ENCODE measurements around the gene FRAS1. TPM values are rescaled to one million over a fixed set of nuclear protein-coding genes. Genes with fewer than 3 reads are reported as not detected.

Gene FRAS1
- polyA plus RNA-seq, 1 donor from 2014 or later: 2.8 TPM

DNA sequence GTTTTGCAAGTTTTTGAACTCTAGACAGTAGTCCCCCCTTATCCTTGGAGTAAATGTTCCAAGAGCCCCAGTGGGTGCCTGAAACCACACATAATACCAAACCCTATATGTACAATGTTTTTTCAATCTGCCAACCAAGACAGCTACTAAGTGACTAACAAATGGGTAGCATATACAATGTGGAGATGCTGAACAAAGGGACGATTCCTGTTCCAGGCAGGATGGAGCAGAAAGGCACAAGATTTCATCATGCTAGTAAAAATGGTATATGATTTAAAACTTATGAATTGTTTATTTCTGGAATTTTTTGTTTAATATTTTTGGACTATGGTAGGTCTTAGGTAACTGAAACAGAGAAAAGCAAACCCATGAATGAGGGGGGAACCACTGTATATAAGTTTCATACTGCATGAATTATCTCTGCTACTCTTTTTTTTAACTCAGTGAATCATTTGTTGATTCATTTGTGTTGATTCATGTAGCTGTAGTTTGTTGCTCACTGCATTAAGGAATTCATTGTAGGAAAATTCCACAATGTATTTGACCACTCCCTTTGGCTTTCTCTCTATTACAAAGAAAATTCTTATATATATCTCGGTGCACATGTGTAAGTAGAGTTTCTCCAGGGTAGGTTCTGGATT is 472.6 kb downstream of the FRAS1 start:
- Histone ChIP-seq H3K9me2 (ENCODE audit: insufficient read depth, low read length) (no peaks in the 10 kb centered on the region), H4K20me1 (ENCODE audit: insufficient read depth) (no peaks in the 10 kb centered on the region), H3F3A (ENCODE audit: insufficient read depth, low read length, poor library complexity, severe bottlenecking) (no peaks in the 10 kb centered on the region), H3K36me3 (ENCODE audit: insufficient read depth, low read length) (no peaks in the 10 kb centered on the region), H3K4me2 (ENCODE audit: low read length) (no peak overlapping the region), H3K27me3 (ENCODE audit: insufficient read depth, low read depth, low read length) (no peaks in the 10 kb centered on the region), H2AFZ (ENCODE audit: low read depth, low read length) (no peak overlapping the region), H3K79me2 (replicated peaks; ENCODE audit: insufficient read depth, low read length) (no peaks in the 10 kb centered on the region), H3K9me3 (ENCODE audit: low read length) (no peaks in the 10 kb centered on the region), H3K27ac (ENCODE audit: low read length) (no peak overlapping the region), H3K9ac (ENCODE audit: low read length) (no peak overlapping the region), H3K4me3 (ENCODE audit: low read length) (no peak overlapping the region)
- TF ChIP-seq POLR2AphosphoS5 (IDR thresholded peaks at IDR 0.05) (no peak), EZH2 (IDR thresholded peaks at IDR 0.05; ENCODE audit: borderline replicate concordance, insufficient read depth, low read length, poor library complexity, severe bottlenecking) (no peak), MXI1 (conservative IDR thresholded peaks at IDR 0.05; ENCODE audit: poor library complexity, severe bottlenecking) (no peak), EP300 (conservative IDR thresholded peaks at IDR 0.05; ENCODE audit: poor library complexity, severe bottlenecking) (no peak), TAF1 (IDR thresholded peaks at IDR 0.05; ENCODE audit: low read depth) (no peak), RAD21 (conservative IDR thresholded peaks at IDR 0.05) (no peak), REST (IDR thresholded peaks at IDR 0.05; ENCODE audit: borderline replicate concordance) (no peak), SMC3 (conservative IDR thresholded peaks at IDR 0.05; ENCODE audit: poor library complexity) (no peak)
- TF ChIP-seq, protein P1, sequence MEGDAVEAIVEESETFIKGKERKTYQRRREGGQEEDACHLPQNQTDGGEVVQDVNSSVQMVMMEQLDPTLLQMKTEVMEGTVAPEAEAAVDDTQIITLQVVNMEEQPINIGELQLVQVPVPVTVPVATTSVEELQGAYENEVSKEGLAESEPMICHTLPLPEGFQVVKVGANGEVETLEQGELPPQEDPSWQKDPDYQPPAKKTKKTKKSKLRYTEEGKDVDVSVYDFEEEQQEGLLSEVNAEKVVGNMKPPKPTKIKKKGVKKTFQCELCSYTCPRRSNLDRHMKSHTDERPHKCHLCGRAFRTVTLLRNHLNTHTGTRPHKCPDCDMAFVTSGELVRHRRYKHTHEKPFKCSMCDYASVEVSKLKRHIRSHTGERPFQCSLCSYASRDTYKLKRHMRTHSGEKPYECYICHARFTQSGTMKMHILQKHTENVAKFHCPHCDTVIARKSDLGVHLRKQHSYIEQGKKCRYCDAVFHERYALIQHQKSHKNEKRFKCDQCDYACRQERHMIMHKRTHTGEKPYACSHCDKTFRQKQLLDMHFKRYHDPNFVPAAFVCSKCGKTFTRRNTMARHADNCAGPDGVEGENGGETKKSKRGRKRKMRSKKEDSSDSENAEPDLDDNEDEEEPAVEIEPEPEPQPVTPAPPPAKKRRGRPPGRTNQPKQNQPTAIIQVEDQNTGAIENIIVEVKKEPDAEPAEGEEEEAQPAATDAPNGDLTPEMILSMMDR (IDR thresholded peaks at IDR 0.05; ENCODE audit: poor library complexity, severe bottlenecking): no peak

DNA sequence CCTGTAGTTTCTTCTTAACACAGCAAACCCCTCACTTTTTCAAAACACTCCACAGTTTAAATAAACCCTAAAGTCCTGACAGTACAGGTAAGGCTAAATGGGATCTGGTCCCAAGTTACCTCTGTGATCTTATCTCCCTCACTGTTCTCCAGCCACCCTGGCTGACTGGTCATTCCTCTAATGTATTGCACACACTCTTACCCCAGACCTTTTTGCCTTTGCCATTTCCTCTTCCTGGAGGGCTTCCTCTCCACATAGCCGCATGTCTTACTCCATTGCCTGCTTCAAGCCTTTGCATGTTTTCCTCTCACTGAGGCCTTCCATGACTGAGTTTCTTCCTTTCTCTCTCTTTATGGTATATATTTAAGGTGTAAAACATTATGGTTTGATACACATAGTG is 474.9 kb downstream of the FRAS1 start:
- Histone ChIP-seq H2AFZ (ENCODE audit: low read depth, low read length) (no peak overlapping the region), H3K9me3 (ENCODE audit: low read length) (no peaks in the 10 kb centered on the region), H3K9ac (ENCODE audit: low read length) (no peak overlapping the region), H3K4me3 (ENCODE audit: low read length) (no peak overlapping the region), H4K20me1 (ENCODE audit: insufficient read depth) (no peaks in the 10 kb centered on the region), H3K79me2 (replicated peaks; ENCODE audit: insufficient read depth, low read length) (no peaks in the 10 kb centered on the region), H3K27me3 (ENCODE audit: insufficient read depth, low read depth, low read length) (no peaks in the 10 kb centered on the region), H3K27ac (ENCODE audit: low read length) (no peak overlapping the region), H3K9me2 (ENCODE audit: insufficient read depth, low read length) (no peaks in the 10 kb centered on the region), H3K36me3 (ENCODE audit: insufficient read depth, low read length) (no peaks in the 10 kb centered on the region), H3K4me2 (ENCODE audit: low read length) (no peak overlapping the region), H3F3A (ENCODE audit: insufficient read depth, low read length, poor library complexity, severe bottlenecking) (no peaks in the 10 kb centered on the region)
- no peak for TF ChIP-seq REST (IDR thresholded peaks at IDR 0.05; ENCODE audit: borderline replicate concordance)
- no peak for TF ChIP-seq EZH2 (IDR thresholded peaks at IDR 0.05; ENCODE audit: borderline replicate concordance, insufficient read depth, low read length, poor library complexity, severe bottlenecking)
- no peak for TF ChIP-seq POLR2AphosphoS5 (IDR thresholded peaks at IDR 0.05)
- TF ChIP-seq MXI1 (conservative IDR thresholded peaks at IDR 0.05; ENCODE audit: poor library complexity, severe bottlenecking): no peak
- TF ChIP-seq RAD21 (conservative IDR thresholded peaks at IDR 0.05): no peak
- TF ChIP-seq SMC3 (conservative IDR thresholded peaks at IDR 0.05; ENCODE audit: poor library complexity): no peak

All from neural cell (in vitro differentiated cells).